Keratinocyte (primary cell): ENCODE data around the gene SRP68. TPM values are rescaled to one million over a fixed set of nuclear protein-coding genes. Genes with fewer than 3 reads are reported as not detected.

Source experiments
- DNase-seq: peaks from one replicate; pipeline ENCODE4 v3.0.0-alpha.2; 2011; ENCODE audit warnings: low read depth, missing footprints, low spot score
- FAIRE-seq: peaks from 2 replicates; lab custom pipeline; 2011; peaks lifted over from hg19 to GRCh38; lab: Jason Lieb, UNC
- H2AFZ ChIP-seq: 2 replicates; pipeline ENCODE4 v1.6.0; 2012; ENCODE audit warnings: low read length, control low read depth, inconsistent platforms; ENCODE audit not compliant: control insufficient read depth
- H3K27ac ChIP-seq: 2 replicates; pipeline ENCODE4 v1.5.1; 2011; ENCODE audit warnings: low read length; ENCODE audit not compliant: control insufficient read depth, insufficient read depth
- H3K27me3 ChIP-seq: 3 replicates; pipeline ENCODE4 v1.6.0; 2011; ENCODE audit warnings: low read length; ENCODE audit not compliant: control insufficient read depth, insufficient read depth; ENCODE audit errors: extremely low read depth
- H3K36me3 ChIP-seq, 2 experiments: 2 replicates in 1 of 2; 3 replicates in 1 of 2; pipeline ENCODE4 v1.5.1; 2011; ENCODE audit warnings: low read length in 2 of 2, mild to moderate bottlenecking in 1 of 2; ENCODE audit not compliant: control insufficient read depth in 2 of 2, insufficient read depth in 2 of 2; ENCODE audit errors: extremely low read depth in 1 of 2
- H3K4me1 ChIP-seq: 3 replicates; pipeline ENCODE4 v1.5.1; 2011; ENCODE audit warnings: low read length; ENCODE audit not compliant: control insufficient read depth, insufficient read depth; ENCODE audit errors: extremely low read depth
- H3K4me2 ChIP-seq: 3 replicates; pipeline ENCODE4 v1.6.0; 2011; ENCODE audit warnings: low read depth, low read length; ENCODE audit not compliant: control insufficient read depth, insufficient read depth; ENCODE audit errors: extremely low read depth
- H3K4me3 ChIP-seq, 3 experiments: fragments of 200-600 bp in 1 of 3; sonication (generic) in 1 of 3; 2 replicates in 2 of 3; 3 replicates in 1 of 3; pipeline ENCODE4 v1.5.1; 2011 to 2016; ENCODE audit warnings: low read length in 3 of 3, mild to moderate bottlenecking in 3 of 3, control low read depth in 2 of 3, inconsistent platforms in 1 of 3, low read depth in 1 of 3, mixed read lengths in 1 of 3, mixed run types in 1 of 3, moderate library complexity in 1 of 3; ENCODE audit not compliant: control insufficient read depth in 2 of 3, insufficient read depth in 2 of 3; ENCODE audit errors: extremely low read depth in 1 of 3
- H3K79me2 ChIP-seq: 2 replicates; pipeline ENCODE4 v1.6.0; 2012; ENCODE audit warnings: low read length; ENCODE audit not compliant: control insufficient read depth, insufficient read depth
- H3K9ac ChIP-seq: 3 replicates; pipeline ENCODE4 v1.6.0; 2011; ENCODE audit warnings: low read length; ENCODE audit not compliant: control insufficient read depth, insufficient read depth; ENCODE audit errors: extremely low read depth
- H3K9me1 ChIP-seq: 3 replicates; pipeline ENCODE4 v1.6.0; 2011; ENCODE audit warnings: low read length; ENCODE audit not compliant: control insufficient read depth, insufficient read depth; ENCODE audit errors: extremely low read depth
- H3K9me3 ChIP-seq: 2 replicates; pipeline ENCODE4 v1.5.1; 2012; ENCODE audit warnings: low read depth, low read length; ENCODE audit not compliant: control insufficient read depth
- H4K20me1 ChIP-seq: 3 replicates; pipeline ENCODE4 v1.6.0; 2011; ENCODE audit warnings: low read length; ENCODE audit not compliant: control insufficient read depth, insufficient read depth; ENCODE audit errors: extremely low read depth
- EZH2 ChIP-seq: IDR thresholded peaks from one replicate; pipeline ENCODE4 v1.6.1; 2012; ENCODE audit warnings: inconsistent platforms, mild to moderate bottlenecking, low read length, moderate library complexity
- dilution Hi-C: fragments of 300-500 bp; cut with MboI; formaldehyde crosslinking; loops from one replicate; pipeline ENCODE4 v1.7.0; 2020; ENCODE audit warnings: low sequenced_read_pairs; ENCODE audit not compliant: extremely low pct_ligation_motif_present
- polyA plus RNA-seq, 5 experiments: library from polyadenylated mRNA; depleted of rRNA in 3 of 5; stranded (reverse) in 3 of 5; stranded (forward) in 1 of 5; unstranded in 1 of 5; fragments of >200 nt; gene quantifications; 1 replicate in 1 of 5; 2 replicates in 3 of 5; 3 replicates in 1 of 5; pipeline versions ENCODE4 v1.2.1 to v1.2.3, GENCODE V29; 2011 to 2012; ENCODE audit warnings: missing spikeins in 2 of 5, low read depth in 1 of 5, low replicate concordance in 1 of 5
- TF ChIP-seq, protein P1 (sequence below), 3 experiments: IDR thresholded peaks in 1 of 3; conservative IDR thresholded peaks in 1 of 3; optimal IDR thresholded peaks in 1 of 3; 2 replicates in 2 of 3; 3 replicates in 1 of 3; pipeline versions ENCODE3 to v1.5.1; 2011; ENCODE audit warnings: low read length in 3 of 3, mild to moderate bottlenecking in 3 of 3, moderate library complexity in 2 of 3, control low read depth in 1 of 3, inconsistent platforms in 1 of 3; ENCODE audit not compliant: insufficient read depth in 2 of 3; ENCODE audit errors: extremely low read depth in 1 of 3

Gene SRP68
- polyA plus RNA-seq, 1 donor (not counting 4 experiments of a cell fraction or from before 2014, with no cell fraction given) = 81.3 TPM

- no peak overlapping the region for H3K9ac ChIP-seq
- H3K36me3 ChIP-seq = peaks cover 12 to 28% of the 10 kb centered on the region in 2 experiments
- FAIRE-seq = no peak
Observed at GRCh38 chr17:76082326-76083251, 10.3 kb upstream of the SRP68 start.

DNA sequence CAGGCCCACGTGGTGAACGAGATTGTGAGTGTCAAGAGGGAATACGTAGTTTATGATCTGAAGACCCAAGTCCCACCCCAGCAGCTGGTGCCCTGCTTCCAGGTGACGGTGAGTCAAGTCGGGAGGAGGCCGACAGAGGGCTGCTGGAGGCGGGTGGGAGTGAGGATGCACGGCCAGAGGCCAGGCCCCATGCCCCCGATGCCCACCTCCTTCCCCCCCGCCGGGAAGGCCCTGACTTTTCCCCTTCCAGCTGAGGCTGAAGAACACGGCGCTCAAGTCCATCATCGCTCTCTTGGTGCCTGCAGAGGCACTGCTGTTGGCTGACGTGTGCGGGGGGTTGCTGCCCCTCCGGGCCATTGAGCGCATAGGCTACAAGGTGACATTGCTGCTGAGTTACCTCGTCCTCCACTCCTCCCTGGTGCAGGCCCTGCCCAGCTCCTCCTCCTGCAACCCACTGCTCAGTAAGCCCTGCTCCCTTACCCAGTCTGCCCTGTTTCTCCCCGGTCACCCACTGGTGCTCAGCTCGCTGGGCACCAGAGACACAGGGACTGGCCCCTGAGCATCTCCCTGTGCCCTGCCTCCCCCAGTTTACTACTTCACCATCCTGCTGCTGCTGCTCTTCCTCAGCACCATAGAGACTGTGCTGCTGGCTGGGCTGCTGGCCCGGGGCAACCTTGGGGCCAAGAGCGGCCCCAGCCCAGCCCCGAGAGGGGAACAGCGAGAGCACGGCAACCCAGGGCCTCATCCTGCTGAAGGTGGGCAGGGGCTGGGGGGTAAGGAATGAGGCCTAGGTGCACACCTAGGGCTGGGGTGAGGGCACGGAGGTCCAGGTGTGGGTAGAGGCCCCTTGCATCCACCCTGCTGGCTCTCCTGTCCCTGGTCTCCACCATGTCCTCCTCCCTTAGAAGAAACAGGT is 9.2 kb upstream of the SRP68 start:
- Histone ChIP-seq H3K9me1 (no peaks in the 10 kb centered on the region), H3K27ac (no peak overlapping the region), H2AFZ (no peak overlapping the region), H3K9ac (no peak overlapping the region), H3K36me3 (peaks cover 12 to 21% of the 10 kb centered on the region in 2 experiments), H4K20me1 (no peaks in the 10 kb centered on the region), H3K79me2 (no peaks in the 10 kb centered on the region), H3K9me3 (no peaks in the 10 kb centered on the region), H3K4me2 (no peak overlapping the region), H3K4me3 (no peak overlapping the region), H3K27me3 (peaks cover 41% of the 10 kb centered on the region), H3K4me1 (peaks cover 2% of the 10 kb centered on the region)
- TF ChIP-seq, protein P1, sequence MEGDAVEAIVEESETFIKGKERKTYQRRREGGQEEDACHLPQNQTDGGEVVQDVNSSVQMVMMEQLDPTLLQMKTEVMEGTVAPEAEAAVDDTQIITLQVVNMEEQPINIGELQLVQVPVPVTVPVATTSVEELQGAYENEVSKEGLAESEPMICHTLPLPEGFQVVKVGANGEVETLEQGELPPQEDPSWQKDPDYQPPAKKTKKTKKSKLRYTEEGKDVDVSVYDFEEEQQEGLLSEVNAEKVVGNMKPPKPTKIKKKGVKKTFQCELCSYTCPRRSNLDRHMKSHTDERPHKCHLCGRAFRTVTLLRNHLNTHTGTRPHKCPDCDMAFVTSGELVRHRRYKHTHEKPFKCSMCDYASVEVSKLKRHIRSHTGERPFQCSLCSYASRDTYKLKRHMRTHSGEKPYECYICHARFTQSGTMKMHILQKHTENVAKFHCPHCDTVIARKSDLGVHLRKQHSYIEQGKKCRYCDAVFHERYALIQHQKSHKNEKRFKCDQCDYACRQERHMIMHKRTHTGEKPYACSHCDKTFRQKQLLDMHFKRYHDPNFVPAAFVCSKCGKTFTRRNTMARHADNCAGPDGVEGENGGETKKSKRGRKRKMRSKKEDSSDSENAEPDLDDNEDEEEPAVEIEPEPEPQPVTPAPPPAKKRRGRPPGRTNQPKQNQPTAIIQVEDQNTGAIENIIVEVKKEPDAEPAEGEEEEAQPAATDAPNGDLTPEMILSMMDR (optimal IDR thresholded peaks at IDR 0.05 in 1 of 3, IDR thresholded peaks at IDR 0.05 in 1 of 3, conservative IDR thresholded peaks at IDR 0.05 in 1 of 3; ENCODE audit: extremely low read depth in 1 of 3, insufficient read depth in 2 of 3, low read length in 3 of 3) = no peak
- TF ChIP-seq EZH2 = no peak
- dilution Hi-C loops = no loop called here
- FAIRE-seq (no peak), DNase-seq (no peak)

More at GRCh38 chr17:76082326-76083251, 10.3 kb upstream of the SRP68 start:
- Histone ChIP-seq H3K27me3 (peaks cover 31% of the 10 kb centered on the region), H3K4me3 (no peak overlapping the region), H3K4me1 (no peaks in the 10 kb centered on the region), H3K9me1 (no peaks in the 10 kb centered on the region), H4K20me1 (no peaks in the 10 kb centered on the region), H2AFZ (no peak overlapping the region), H3K27ac (no peak overlapping the region), H3K4me2 (no peak overlapping the region), H3K79me2 (no peaks in the 10 kb centered on the region), H3K9me3 (no peaks in the 10 kb centered on the region)
- TF ChIP-seq, protein P1 (optimal IDR thresholded peaks at IDR 0.05 in 1 of 3, IDR thresholded peaks at IDR 0.05 in 1 of 3, conservative IDR thresholded peaks at IDR 0.05 in 1 of 3; ENCODE audit: extremely low read depth in 1 of 3, insufficient read depth in 2 of 3, low read length in 3 of 3) = no peak
- TF ChIP-seq EZH2 = no peak
- no peak for DNase-seq
- dilution Hi-C loops = no loop called here
